GM19328 (cell line): Measurements from ENCODE around the gene IL36A.

Experiments
- ATAC-seq: cut with Tn5 transposase; IDR thresholded peaks from one replicate; pipeline ENCODE4 v1.9.1; 2021; ENCODE audit warnings: mild to moderate bottlenecking, moderate library complexity; ENCODE audit not compliant: unreplicated experiment

The IL36A gene

DNA sequence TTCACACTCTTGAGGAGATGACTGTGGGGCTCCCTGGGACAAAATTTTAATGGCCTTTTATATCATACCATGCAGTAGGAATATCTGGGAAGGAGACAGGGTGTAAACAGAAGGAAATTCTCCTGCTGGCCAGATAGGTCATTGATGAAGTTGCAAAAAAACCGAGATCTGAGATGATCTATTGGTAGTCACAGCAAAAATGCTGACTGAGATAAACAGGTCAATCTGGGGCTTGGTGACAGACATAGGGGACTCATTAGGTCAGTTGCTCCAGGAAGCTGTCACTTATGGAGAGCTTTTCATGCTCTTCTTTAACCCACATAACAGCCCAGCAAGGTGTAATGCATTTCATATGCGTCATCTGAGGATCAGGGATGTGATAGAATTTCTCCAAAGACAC lies 2.6 kb upstream of the IL36A start:
- no peak for ATAC-seq

DNA sequence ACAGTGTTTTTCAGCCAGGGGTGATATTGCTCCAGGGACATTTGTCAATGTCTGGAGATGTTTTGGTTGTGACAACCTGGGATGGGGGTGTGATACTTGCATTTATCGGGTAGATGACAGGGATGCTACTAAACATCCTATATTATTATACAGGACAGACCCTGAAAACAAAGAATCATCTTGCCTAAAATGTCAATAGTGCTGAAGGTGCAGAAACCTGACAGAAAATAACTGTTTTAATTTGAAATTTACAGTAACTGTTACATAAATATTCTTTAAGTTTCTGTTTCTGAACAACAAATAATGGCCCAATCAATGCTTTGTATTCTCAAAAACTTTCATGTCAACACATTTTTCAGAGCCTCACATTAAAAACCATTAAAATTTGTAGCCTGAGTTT lies 2.0 kb downstream of the IL36A start:
- ATAC-seq, result no peak

DNA sequence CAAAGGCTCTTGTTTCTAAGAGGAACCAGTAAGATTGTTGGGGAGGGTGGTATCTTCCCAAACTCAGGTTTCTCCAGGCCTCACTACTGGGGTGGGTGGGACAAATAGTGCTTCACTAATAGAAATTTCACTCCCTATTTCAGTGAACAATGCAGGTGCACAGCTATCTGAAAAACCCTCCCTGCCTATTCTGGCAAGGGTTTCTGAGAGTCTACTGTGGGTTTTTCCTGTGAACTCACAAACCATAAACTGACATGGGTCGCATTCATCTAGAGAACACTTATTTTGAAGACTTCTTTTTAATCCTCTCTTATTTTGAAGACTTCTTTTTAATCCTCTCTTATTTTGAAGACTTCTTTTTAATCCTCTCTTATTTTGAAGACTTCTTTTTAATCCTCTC lies 4.4 kb downstream of the IL36A start:
- ATAC-seq, result no peak

DNA sequence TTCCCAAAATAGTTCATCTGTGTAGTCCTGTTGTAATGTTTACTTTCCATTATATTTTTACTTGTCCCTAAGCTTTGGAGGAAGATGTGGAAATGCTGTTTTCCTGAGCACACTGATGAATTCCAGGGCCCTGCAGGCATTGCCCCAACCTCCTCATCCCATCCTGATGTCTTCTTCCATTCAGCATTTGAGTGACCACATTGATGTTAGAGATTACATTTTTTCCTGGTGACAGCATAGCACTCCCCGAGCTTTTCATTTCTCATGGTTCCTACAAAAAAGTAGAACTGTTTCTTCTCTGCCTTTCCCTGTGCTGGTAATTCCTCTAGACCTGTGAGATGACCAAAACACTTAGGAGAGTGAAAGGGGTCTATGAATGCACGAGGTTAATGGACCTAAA lies 4.8 kb downstream of the IL36A start:
- ATAC-seq, result no peak

DNA sequence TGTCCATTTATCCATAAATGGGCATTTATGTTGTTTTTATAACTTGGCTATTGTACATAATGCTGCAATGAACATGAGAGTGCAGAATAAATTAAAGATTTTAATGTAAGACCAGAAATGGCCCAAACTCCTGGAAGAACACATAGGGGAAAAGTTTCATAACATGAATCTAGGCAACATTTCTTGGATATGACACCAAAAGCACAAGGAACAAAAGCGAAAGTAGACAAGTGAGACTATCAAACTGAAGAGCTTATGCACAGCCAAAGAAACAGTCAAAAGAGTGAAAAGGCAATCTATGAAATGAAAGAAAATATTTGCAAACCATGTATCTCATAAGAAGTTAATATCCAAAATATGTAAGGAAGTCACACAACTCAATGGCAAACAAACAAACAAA lies 5.8 kb downstream of the IL36A start:
- no peak for ATAC-seq

DNA sequence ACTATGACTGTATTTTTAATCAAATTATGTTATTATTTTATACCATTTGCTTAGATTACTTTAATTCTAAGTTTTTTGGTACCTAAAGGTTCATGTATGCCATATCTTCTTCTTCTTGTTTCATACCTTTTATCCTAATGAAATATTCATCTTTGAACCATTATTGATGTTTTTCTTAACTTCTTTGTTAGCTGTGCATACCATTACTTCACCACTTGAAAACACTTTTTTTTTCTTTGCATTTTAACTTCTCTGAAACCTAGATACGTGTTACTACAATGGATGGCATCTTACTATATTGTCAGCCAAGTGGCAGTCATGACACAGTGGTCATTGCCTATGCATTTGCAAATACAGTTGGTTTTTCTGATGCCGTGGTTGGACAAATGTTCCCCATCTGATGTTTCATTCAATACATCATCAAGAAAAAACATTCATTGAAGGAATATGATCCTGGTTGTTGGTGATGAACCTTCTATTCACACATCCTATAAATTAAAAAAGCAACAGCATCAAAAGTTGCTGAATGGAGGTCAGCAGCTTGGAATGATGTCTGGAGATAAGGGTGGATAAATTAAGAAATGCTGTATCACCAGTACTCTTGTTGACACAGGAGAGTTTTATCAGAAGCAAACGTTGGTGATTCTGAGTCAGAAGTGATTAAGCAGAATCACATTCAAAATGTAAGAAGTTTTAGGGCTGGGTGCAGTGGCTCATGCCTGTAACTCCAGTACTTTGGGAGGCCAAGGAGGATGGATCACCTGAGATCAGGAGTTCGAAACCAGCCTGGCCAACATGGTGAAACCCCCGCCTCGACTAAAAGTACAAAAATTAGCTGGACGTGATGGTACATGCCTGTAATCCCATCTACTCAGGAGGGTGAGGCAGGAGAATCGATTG lies 7.4 kb downstream of the IL36A start:
- no peak for ATAC-seq

DNA sequence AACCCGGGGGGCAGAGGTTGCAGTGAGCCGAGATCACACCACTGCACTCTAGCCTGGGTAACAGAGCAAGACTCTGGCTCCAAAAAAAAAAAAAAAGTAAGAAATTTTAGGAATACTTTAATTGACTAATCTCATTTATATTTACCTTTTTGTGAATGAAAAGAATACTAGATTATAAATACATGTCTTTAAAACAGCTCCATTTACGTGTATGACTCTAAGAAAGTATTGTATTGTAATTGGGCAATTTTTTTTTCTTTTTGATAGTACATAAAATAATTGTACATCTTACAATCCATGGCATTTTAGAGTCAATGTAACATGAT lies 8.0 kb downstream of the IL36A start:
- ATAC-seq, result no peak

DNA sequence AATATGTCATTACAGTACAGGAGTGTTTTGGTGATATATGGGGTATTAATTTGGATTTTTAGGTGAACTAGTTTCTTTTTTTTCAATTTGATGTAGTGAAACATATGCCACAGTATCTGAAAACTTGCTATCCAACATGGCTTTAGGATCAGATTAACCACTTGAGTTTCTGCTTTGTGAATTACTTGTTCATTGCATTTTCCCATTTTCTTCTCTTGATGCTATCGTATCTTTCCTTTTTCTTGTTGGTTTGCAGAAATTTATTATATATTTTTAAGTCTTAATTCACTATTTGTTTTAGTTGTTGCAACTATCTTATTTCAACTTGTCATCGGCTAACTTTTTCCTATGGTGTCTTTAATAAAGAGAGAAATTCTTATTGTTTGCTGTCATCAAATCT lies 8.8 kb downstream of the IL36A start:
- ATAC-seq, result no peak

DNA sequence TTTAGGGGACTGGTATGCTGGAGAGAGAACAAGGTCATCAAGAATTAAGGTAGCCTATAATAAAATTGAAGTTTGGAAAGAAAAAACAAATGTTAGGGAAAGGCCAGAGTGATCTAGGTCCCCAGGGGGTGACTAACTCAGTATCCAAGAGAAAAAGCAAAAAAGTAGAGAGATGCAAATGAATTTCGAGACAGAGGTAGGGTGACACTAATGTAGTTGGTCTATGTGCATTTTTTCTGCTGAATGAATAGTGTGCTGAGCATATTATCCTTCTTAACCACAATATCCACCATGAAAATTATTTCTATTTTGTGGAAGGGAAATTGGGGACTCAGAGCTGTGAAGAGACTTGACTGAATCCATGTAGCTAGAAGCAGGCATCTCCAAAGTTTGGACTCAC lies 9.8 kb downstream of the IL36A start:
- no peak for ATAC-seq

DNA sequence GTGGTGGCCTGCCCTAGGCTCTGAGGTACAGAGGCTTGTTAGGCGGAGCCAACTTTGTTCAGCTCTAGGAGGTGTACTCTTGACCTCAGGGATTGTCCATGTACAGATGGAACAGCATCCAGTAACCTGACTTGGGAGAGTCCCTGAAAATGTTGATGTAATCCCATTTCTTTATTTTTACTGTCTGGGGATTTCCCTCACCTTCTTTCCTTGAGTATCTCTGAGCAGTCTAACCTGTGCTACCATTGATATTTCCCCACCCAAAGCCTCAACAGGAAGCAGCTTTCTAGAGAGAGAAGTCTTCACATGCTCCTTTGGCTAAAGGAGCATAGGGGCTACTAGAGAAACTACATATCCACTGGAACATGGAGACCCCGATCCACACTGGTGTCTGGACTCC lies 10.4 kb downstream of the IL36A start:
- ATAC-seq, result no peak

DNA sequence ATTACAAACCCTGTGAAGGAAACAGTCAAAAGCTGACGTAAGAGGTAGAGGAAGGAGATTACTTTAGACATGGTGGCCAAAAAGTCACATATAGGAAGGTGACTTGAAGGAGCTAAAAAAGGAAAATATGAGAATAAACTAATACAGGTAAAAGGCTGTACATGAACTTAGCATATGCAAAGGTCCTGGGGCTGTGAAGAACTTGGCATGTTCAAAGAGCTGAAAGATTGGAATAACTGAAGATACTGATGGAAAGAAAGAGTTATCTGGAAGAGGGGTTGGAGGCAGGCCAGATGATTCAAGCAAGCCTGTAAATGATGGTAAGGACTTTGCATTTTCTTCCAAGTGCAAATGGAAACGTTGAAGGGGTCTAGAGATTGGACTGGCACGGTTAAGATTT lies 13.2 kb downstream of the IL36A start:
- ATAC-seq, result no peak

DNA sequence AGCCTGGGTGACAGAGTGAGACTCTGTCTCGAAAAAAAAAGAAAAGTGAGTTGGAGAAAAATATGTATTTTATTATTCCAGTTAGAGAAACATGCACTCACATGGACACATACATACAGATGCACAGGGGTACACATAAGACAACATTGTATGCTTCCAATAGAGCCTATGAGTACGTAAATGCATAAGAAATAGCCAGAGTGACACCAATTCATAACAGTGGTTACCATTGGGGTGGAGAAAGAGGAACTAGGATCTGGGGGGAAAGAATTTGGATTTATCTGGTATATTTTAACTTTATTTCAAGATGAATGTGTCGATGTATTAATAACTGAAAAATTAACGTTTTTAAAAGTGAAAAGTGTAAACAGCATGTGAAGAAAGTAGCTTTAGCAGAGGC lies 16.1 kb downstream of the IL36A start:
- ATAC-seq, result no peak

DNA sequence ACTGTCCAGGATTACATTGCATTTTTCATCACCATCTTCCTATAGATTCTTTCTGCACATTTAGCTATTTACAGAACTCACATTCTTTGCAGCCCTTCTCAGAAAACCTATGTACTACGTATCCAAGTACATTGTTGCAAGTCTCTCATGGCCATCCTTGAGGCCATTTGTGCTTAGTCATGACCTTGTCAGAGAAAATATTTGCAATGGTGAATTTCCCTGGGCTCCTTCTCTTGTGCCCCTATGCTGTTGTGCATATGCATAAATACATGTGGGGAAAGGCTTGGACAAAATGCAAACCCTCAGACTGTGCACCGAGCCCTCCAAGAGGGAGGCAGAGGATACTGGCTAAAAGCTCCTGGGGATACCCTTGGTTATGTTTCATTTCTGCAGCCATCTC lies 19.5 kb downstream of the IL36A start:
- ATAC-seq, result no peak

DNA sequence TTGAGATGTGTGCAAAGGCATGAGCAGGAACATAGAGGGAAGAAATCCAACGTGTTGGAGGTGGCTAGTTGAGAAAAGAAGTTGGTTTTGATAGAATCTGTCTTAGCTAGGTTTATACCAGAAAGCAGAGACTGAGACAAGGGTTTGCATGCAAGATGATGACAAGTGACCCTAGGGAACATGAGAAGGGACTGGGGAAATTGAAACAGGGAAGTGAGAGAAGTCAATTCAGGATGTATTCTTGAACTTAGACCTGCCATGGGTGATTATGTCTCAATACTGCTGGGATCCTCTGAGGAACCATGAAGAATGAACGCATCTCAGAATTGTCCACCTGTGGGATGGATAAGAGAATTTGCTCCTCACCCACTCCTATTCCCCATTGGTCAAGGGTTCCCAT lies 20.5 kb downstream of the IL36A start:
- ATAC-seq, result no peak

DNA sequence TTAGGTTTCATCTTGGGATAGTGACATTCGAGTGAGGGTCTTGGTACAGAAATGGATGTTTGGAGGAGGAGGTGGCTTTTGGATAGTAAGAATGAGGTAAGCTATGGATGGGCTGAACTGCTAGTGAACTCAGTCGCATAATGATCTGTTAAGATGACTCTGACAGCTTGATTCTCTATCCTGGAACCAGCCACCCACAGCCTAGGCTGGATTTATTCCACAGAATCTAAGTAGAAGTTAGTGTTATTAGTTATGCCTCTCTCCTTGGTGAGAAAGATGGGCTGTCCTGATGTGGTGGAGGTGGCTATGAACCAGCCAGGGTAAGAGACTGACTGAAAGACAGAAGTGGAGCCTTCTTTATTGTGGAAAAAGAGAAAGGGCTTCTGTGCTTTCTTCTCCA lies 22.4 kb downstream of the IL36A start:
- no peak for ATAC-seq

DNA sequence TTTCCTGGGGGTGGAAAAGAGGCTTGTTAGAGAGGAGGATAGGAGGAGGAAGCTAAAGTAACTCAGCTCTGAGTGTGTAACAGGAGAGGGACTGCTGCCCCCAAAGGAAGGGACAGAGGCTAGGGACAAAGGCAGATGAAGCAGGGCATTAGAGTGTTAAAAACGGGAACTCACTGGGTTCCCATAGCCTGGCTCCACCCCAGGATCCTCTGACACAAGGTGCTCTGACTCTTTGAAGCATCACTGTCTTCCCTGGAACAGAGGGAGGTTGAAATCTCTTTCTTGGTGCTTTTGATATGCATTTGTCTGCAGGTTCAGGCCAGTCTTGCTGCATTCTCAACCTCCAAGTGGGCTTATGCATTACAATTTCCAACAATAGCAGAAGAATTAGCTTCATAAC lies 22.9 kb downstream of the IL36A start:
- no peak for ATAC-seq

DNA sequence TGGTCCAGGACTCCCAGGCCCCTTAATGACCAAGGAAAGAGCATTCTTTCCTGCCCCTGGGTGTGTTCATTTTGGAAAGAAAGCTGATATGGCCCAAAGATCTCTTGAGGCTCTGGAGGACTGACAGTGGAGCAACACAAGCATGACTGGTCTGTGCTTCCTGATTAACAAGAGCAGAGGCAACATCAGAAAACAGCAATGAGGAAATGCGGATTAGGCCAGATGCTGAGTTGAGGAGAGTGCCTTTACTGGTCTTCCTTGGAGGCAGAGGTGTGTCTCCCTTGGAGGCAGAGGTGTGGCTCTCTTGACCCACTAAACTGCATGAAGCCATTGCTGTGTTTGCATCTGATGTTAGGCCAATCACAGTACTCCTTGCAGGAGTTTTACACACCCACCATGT lies 27.5 kb downstream of the IL36A start:
- no peak for ATAC-seq

DNA sequence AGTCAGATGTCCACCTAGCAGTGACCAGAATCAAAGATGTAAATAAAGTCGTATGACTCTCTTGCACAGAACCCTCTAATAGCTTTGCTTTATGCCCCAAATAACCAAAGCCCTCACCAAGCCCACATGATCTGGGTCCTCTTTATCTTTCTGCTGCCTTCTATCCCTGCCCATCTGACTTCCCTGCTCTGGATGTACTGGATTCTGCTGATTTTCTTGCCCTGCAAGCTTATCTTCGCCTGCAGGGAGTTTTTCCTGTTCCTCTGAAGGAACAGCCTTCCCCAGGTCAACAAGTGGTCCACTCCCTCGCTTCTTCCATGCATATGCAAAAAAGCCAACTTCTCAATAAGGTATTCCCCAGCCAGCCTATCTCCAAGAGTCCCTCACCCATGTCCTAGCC lies 28.8 kb downstream of the IL36A start:
- no peak for ATAC-seq

DNA sequence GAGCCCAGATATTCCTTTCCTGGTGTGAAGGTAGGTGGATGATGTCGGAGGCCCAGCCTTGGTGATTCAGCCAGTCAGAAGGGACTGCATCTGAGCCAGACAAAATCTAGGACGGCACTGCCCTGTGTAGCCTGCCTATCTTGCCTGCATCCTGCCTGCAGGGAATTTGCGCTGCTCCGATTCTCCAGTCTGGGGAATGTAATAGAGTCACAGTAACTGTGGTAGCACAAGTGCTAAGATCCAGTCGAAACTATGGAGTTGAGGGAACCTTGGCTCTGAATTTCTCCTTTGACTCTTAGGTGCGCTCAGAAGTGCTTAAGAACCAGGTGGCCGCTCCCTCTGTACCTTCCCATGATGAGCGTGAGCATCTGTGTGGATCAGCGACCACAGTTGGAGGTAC lies 31.5 kb downstream of the IL36A start:
- no peak for ATAC-seq

DNA sequence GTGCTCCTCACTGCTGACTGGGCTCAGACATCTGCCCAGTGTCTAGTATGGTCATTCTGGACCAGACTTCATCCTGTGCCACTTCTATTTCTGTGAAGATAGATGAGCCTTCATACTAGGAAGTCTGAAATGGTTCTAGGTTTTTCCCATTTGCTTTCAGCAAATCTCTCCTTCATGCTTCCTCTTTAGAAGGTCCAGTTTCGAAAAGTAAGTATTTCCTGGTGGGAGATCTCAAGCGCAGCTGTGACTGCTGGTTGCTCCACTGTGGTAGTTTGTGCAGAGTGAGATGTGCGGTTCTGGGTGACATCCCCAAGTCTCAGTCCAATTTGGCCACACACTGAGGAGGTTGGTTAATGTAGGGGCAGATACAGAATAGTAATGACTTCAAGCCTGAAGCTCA lies 33.0 kb downstream of the IL36A start:
- no peak for ATAC-seq

DNA sequence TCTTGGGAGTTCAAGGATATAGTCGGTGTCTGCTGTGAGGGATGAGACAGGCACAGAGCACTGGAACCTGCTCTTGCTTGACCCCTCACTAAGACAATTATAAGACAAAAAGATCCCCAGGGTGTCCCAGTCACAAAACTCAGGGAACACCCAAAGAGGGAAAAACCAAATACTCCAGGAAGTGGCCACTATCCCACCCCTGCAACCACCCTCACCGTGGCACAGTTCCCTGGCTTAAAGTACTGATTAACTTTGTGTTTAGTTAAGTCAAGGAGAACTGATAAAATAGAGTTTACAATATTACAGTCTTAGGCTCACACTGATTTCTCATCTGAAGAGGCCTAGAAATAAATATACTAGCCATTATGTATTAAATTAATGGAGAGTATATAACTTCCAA lies 33.9 kb downstream of the IL36A start:
- no peak for ATAC-seq

DNA sequence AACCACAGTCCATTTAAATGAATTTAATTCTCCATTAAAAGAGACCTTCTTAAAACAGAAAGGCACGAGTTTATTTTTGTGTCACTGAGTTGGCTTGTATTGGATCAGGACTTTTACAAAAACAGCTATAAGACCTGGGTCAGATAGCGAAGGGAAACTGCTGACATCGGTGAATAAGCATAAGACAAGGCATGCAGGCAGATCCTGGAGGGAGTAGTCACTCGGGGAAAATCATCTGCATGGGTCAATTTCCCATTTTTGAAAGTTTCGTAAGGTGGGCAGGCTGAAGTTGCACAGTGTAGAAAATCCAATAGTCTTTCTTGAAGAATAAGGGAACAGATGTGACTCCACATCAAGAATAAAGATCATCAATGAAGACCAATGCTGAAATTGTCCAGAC lies 34.5 kb downstream of the IL36A start:
- no peak for ATAC-seq

DNA sequence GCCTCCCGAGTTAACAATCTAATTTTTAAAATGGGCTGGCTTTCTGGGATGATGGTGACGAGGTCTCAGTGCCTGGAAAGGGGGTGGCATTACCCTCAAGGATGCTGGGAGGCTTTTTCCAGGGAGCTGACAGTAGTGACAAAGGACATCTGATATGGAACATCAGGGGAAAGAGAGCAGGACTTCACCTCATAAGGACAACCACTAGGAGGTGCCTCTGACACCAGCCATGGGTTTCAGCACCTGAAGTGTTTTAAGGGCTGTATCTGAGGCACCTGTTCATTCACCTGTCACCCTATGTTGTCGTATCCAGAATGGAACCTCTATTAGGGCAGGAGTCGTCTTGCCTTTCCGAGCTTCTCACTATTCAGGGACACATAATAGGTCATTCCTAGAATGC lies 36.6 kb downstream of the IL36A start:
- ATAC-seq, result no peak
